ENCODE measurements around the gene GAGE12E.
"Not testable (repeated sequence)": the region's sequence is repeated elsewhere in the genome, so short reads cannot be mapped to it uniquely, and the experiment has no call there.

The GAGE12E gene, protein sequence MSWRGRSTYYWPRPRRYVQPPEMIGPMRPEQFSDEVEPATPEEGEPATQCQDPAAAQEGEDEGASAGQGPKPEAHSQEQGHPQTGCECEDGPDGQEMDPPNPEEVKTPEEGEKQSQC

DNA sequence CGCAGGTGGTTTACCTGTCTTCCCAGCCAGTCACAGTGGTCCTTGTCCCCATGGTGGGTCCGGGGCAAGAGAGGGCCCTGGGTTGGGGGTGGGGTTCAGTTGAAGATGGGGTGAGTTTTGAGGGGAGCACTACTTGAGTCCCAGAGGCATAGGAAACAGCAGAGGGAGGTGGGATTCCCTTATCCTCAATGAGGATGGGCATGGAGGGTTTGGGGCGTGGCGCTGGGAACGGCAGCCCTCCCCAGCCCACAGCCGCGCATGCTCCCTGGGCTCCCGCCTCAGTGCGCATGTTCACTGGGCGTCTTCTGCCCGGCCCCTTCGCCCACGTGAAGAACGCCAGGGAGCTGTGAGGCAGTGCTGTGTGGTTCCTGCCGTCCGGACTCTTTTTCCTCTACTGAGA is at the start of gene GAGE12E:
Gene GAGE12E, plus strand, starts transcription at position 301 of the 400 bp plus-strand sequence. CDS start 1,155 bp downstream, outside the sequence.
- not testable (repeated sequence) for DNase-seq (ENCODE audit: low spot score)

DNA sequence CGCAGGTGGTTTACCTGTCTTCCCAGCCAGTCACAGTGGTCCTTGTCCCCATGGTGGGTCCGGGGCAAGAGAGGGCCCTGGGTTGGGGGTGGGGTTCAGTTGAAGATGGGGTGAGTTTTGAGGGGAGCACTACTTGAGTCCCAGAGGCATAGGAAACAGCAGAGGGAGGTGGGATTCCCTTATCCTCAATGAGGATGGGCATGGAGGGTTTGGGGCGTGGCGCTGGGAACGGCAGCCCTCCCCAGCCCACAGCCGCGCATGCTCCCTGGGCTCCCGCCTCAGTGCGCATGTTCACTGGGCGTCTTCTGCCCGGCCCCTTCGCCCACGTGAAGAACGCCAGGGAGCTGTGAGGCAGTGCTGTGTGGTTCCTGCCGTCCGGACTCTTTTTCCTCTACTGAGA is 19.2 kb upstream of the GAGE12E start, which contains the start of gene GAGE12C:
Gene GAGE12C, plus strand, starts transcription at position 301 of the 400 bp plus-strand sequence. CDS start 1,155 bp downstream, outside the sequence.
- DNase-seq (ENCODE audit: low spot score) = not testable (repeated sequence)

DNA sequence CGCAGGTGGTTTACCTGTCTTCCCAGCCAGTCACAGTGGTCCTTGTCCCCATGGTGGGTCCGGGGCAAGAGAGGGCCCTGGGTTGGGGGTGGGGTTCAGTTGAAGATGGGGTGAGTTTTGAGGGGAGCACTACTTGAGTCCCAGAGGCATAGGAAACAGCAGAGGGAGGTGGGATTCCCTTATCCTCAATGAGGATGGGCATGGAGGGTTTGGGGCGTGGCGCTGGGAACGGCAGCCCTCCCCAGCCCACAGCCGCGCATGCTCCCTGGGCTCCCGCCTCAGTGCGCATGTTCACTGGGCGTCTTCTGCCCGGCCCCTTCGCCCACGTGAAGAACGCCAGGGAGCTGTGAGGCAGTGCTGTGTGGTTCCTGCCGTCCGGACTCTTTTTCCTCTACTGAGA is 9.7 kb upstream of the GAGE12E start, which contains the start of gene GAGE12D:
Gene GAGE12D, plus strand, starts transcription at position 301 of the 400 bp plus-strand sequence. CDS start 1,155 bp downstream, outside the sequence.
- not testable (repeated sequence) for DNase-seq (ENCODE audit: low spot score)

DNA sequence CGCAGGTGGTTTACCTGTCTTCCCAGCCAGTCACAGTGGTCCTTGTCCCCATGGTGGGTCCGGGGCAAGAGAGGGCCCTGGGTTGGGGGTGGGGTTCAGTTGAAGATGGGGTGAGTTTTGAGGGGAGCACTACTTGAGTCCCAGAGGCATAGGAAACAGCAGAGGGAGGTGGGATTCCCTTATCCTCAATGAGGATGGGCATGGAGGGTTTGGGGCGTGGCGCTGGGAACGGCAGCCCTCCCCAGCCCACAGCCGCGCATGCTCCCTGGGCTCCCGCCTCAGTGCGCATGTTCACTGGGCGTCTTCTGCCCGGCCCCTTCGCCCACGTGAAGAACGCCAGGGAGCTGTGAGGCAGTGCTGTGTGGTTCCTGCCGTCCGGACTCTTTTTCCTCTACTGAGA is 9.5 kb downstream of the GAGE12E start, which contains the start of gene GAGE12F:
Gene GAGE12F, plus strand, starts transcription at position 301 of the 400 bp plus-strand sequence. CDS start 1,155 bp downstream, outside the sequence.
- not testable (repeated sequence) for DNase-seq (ENCODE audit: low spot score)

DNA sequence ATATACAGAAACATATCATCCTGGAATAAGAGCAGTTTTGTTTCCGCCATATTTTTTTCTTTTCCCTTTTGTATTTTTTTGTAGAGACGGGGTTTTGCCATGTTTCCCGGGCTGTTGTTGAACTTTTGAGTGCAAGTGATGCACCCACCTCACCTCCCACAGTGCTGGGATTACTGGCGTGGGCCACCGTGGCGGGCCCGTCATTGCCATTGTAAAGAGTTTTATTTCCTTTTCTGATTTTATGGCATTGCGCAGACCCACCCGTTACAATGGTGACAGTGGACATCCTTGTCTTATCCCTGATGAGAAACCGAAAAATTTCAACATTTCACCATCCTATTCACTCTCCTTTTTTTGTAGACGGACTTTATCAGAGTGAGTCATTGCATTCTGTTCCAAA is 17.6 kb downstream of the GAGE12E start:
- DNase-seq (ENCODE audit: low spot score) = not testable (repeated sequence)

DNA sequence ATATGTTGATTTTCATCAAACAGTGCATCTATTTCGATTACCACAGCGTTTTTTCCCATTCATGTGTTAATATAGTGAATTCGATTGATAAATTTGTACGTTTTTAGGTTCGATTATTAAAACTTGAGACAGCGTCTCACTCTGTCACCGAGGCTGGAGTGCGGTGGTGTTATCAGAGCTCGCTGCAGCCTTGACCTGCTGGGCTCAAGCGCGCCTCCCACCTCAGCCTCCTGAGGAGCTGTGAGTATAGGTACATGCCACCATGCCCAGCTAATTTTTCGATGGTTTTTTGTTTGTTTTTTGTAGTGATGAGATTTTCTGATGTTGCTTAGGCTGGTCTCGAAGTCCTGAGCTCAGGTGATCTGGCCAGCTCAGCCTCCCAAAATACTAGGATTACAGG is 18.1 kb downstream of the GAGE12E start:
- not testable (repeated sequence) for DNase-seq (ENCODE audit: low spot score)

DNA sequence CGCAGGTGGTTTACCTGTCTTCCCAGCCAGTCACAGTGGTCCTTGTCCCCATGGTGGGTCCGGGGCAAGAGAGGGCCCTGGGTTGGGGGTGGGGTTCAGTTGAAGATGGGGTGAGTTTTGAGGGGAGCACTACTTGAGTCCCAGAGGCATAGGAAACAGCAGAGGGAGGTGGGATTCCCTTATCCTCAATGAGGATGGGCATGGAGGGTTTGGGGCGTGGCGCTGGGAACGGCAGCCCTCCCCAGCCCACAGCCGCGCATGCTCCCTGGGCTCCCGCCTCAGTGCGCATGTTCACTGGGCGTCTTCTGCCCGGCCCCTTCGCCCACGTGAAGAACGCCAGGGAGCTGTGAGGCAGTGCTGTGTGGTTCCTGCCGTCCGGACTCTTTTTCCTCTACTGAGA is 19.0 kb downstream of the GAGE12E start, which contains the start of gene GAGE12G:
Gene GAGE12G, plus strand, starts transcription at position 301 of the 400 bp plus-strand sequence. CDS start 1,155 bp downstream, outside the sequence.
- not testable (repeated sequence) for DNase-seq (ENCODE audit: low spot score)

DNA sequence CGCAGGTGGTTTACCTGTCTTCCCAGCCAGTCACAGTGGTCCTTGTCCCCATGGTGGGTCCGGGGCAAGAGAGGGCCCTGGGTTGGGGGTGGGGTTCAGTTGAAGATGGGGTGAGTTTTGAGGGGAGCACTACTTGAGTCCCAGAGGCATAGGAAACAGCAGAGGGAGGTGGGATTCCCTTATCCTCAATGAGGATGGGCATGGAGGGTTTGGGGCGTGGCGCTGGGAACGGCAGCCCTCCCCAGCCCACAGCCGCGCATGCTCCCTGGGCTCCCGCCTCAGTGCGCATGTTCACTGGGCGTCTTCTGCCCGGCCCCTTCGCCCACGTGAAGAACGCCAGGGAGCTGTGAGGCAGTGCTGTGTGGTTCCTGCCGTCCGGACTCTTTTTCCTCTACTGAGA is 28.6 kb downstream of the GAGE12E start, which contains the start of gene GAGE12H:
Gene GAGE12H, plus strand, starts transcription at position 301 of the 400 bp plus-strand sequence. CDS start 1,155 bp downstream, outside the sequence.
- DNase-seq (ENCODE audit: low spot score) = not testable (repeated sequence)

DNA sequence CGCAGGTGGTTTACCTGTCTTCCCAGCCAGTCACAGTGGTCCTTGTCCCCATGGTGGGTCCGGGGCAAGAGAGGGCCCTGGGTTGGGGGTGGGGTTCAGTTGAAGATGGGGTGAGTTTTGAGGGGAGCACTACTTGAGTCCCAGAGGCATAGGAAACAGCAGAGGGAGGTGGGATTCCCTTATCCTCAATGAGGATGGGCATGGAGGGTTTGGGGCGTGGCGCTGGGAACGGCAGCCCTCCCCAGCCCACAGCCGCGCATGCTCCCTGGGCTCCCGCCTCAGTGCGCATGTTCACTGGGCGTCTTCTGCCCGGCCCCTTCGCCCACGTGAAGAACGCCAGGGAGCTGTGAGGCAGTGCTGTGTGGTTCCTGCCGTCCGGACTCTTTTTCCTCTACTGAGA is 38.1 kb downstream of the GAGE12E start, which contains the start of gene GAGE2A:
Gene GAGE2A, plus strand, starts transcription at position 301 of the 400 bp plus-strand sequence. CDS start 1,155 bp downstream, outside the sequence.
- not testable (repeated sequence) for DNase-seq (ENCODE audit: low spot score)

DNA sequence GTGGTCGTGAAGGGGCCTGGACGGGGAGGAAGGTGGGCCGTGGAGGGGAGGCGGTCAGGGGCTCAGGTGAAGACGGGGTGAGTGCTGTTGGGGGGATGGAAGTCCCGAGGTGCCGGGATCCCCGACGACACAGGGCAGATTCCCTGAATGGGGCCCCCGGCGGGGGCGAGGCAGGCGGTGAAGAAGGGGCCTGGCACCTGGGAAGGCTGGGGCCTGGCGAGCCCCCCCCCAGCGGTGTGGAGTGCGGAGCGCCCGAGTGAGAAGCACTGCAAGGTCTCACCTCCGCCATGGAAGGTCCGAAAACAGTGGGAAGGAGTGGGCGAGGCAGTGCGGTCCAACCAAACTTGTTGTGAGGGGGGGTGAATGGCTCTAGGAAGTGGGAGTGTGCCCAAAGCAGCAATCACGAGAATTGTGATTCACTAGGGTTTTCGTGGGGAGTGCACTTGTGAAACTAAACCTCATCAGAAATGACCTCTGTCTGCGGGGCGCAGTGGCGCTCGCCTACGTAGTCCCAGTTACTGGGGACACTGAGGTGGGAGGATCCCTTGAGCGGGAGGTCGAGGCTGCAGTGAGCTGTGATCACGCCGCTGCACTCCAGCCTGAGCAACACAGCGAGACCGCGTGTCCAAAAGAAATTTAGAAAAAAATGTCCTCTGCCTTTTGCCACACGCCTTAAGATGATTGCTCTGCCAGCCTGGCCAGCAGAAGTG is 38.8 kb downstream of the GAGE12E start:
- DNase-seq (ENCODE audit: low spot score) = not testable (repeated sequence)

DNA sequence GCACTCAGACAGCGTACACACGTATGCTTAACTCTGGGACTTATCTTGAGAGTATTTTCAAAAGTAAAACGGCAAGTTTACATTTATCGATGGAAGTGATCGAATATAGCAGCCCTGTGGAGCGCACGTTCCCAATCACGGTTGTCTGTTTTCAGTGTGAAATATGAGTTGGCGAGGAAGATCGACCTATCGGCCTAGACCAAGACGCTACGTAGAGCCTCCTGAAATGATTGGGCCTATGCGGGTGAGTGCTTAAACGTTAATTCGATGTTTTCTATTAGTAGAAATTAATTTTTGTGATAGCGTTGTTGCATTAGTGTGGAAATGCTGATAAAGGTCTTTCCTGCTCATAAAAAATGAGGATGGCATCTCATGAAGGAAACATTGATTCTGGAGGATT is 39.4 kb downstream of the GAGE12E start:
- not testable (repeated sequence) for DNase-seq (ENCODE audit: low spot score)

DNA sequence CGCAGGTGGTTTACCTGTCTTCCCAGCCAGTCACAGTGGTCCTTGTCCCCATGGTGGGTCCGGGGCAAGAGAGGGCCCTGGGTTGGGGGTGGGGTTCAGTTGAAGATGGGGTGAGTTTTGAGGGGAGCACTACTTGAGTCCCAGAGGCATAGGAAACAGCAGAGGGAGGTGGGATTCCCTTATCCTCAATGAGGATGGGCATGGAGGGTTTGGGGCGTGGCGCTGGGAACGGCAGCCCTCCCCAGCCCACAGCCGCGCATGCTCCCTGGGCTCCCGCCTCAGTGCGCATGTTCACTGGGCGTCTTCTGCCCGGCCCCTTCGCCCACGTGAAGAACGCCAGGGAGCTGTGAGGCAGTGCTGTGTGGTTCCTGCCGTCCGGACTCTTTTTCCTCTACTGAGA is 47.6 kb downstream of the GAGE12E start, which contains the start of gene GAGE1:
Gene GAGE1, plus strand, starts transcription at position 301 of the 400 bp plus-strand sequence. CDS start 1,155 bp downstream, outside the sequence.
- DNase-seq (ENCODE audit: low spot score) = not testable (repeated sequence)
